SH-SY5Y (cell line): ENCODE measurements around the gene DENND5B.

Experiments used
- GATA2 ChIP-seq: IDR thresholded peaks from 2 replicates; pipeline ENCODE4 v1.6.1; 2011; ENCODE audit warnings: mild to moderate bottlenecking, low read depth, low read length
- GATA3 ChIP-seq: IDR thresholded peaks from 2 replicates; pipeline ENCODE4 v1.6.1; 2011; ENCODE audit warnings: low read depth, mild to moderate bottlenecking, low read length, moderate library complexity

DNA sequence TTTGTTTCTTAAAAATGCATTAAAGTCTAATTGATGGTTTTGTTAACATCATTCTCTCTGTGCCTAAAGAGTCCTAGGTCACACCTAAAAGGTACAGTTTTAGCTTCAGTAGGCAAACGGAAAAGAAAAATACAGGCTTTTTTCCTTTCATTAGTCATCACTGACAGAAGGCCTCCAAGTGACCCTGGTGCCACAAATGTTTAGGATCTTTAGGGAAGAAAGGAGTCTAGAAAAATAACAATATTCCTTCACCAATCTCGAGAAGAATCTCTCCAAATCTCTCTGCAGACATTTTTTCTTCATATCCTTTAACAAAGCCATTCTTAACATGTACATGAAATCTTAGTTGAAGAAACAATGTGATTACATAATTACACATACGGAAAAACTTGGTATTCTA, 2.0 kb downstream of the DENND5B start:
- TF ChIP-seq GATA2 = no peak
- TF ChIP-seq GATA3 = no peak
